WTC11 (cell line): ENCODE results near the gene PRUNE2. TPM values are rescaled to one million over a fixed set of nuclear protein-coding genes. Genes with fewer than 3 reads are reported as not detected.

ENCODE experiments used
- ATAC-seq: fragments of 200-7000 bp; cut with Tn5 transposase; 2 replicates; pipeline ENCODE4 v1.10.0; 2021; ENCODE audit warnings: mild to moderate bottlenecking, moderate library complexity
- CTCF ChIA-PET: fragments of 300-600 bp; sonication (Branson Sonifier 250); formaldehyde crosslinking; loops from one replicate; lab custom pipeline; 2021; ENCODE audit warnings: antibody characterized with exemption; lab: Charles Lee
- POLR2A ChIA-PET: fragments of 350-600 bp; sonication (Branson Sonifier 250); formaldehyde crosslinking; loops from one replicate; lab custom pipeline; 2021; ENCODE audit warnings: antibody characterized with exemption; lab: Charles Lee
- DNase-seq: peaks from one replicate; pipeline ENCODE4 v3.0.0; 2021; ENCODE audit warnings: low spot score
- H3K27ac Mint-ChIP-seq: 2 replicates; pipeline ENCODE4 v1.8.0; 2021; ENCODE audit warnings: mixed read lengths
- H3K27me3 Mint-ChIP-seq: 2 replicates; pipeline ENCODE4 v1.8.0; 2021; ENCODE audit warnings: low read depth, mild to moderate bottlenecking, moderate library complexity, mixed read lengths
- H3K36me3 Mint-ChIP-seq: 2 replicates; pipeline ENCODE4 v1.8.0; 2021; ENCODE audit warnings: mixed read lengths
- H3K4me1 Mint-ChIP-seq: 2 replicates; pipeline ENCODE4 v1.8.0; 2022; ENCODE audit warnings: mixed read lengths
- H3K4me3 Mint-ChIP-seq: 2 replicates; pipeline ENCODE4 v1.8.0; 2021; ENCODE audit warnings: mild to moderate bottlenecking, moderate library complexity, mixed read lengths
- H3K9me3 Mint-ChIP-seq: 2 replicates; pipeline ENCODE4 v1.8.0; 2021; ENCODE audit warnings: mixed read lengths
- CTCF ChIP-seq: fragments of 200-600 bp; IDR thresholded peaks from 2 replicates; pipeline ENCODE4 v1.8.0; 2022; ENCODE audit warnings: antibody characterized with exemption
- EMX1 ChIP-seq: fragments of 250-450 bp; sonication (Bioruptor Pico); IDR thresholded peaks from 2 replicates; pipeline ENCODE4 v1.8.0; 2021; ENCODE audit warnings: mild to moderate bottlenecking
- ERG ChIP-seq: fragments of 250-450 bp; sonication (Bioruptor Pico); IDR thresholded peaks from 2 replicates; pipeline ENCODE4 v1.8.0; 2021; ENCODE audit warnings: mild to moderate bottlenecking
- ESRRA ChIP-seq: sonication (generic); formaldehyde crosslinking; IDR thresholded peaks from 2 replicates; pipeline ENCODE4 v1.8.1; 2022; ENCODE audit warnings: mild to moderate bottlenecking, missing genetic modification reagents, borderline replicate concordance
- FOXP1 ChIP-seq: sonication (generic); formaldehyde crosslinking; IDR thresholded peaks from 2 replicates; pipeline ENCODE4 v1.8.0; 2022; ENCODE audit warnings: missing genetic modification reagents, mild to moderate bottlenecking, moderate library complexity, borderline replicate concordance
- HMGXB4 ChIP-seq: sonication (generic); formaldehyde crosslinking; IDR thresholded peaks from 2 replicates; pipeline ENCODE4 v1.8.1; 2023; ENCODE audit warnings: mild to moderate bottlenecking, moderate library complexity, missing genetic modification reagents
- JUN ChIP-seq: sonication (generic); formaldehyde crosslinking; IDR thresholded peaks from 2 replicates; pipeline ENCODE4 v1.8.0; 2023; ENCODE audit warnings: mild to moderate bottlenecking, missing genetic modification reagents
- PRDM15 ChIP-seq: sonication (generic); formaldehyde crosslinking; IDR thresholded peaks from 2 replicates; pipeline ENCODE4 v1.8.0; 2022; ENCODE audit warnings: missing genetic modification reagents
- STAT6 ChIP-seq: sonication (generic); formaldehyde crosslinking; conservative IDR thresholded peaks from 2 replicates; pipeline ENCODE4 v1.8.1; 2023; ENCODE audit warnings: mild to moderate bottlenecking, low read depth, missing genetic modification reagents, moderate library complexity
- TP53 ChIP-seq: sonication (generic); formaldehyde crosslinking; IDR thresholded peaks from 2 replicates; pipeline ENCODE4 v1.8.1; 2023; ENCODE audit warnings: mild to moderate bottlenecking, missing genetic modification reagents
- USF2 ChIP-seq: sonication (generic); formaldehyde crosslinking; IDR thresholded peaks from 2 replicates; pipeline ENCODE4 v1.8.1; 2023; ENCODE audit warnings: mild to moderate bottlenecking, missing genetic modification reagents, moderate library complexity
- ZBTB43 ChIP-seq: sonication (generic); formaldehyde crosslinking; IDR thresholded peaks from 2 replicates; pipeline ENCODE4 v1.8.1; 2023; ENCODE audit warnings: mild to moderate bottlenecking, missing genetic modification reagents
- ZSCAN18 ChIP-seq: fragments of 250-450 bp; sonication (Bioruptor Pico); IDR thresholded peaks from 2 replicates; pipeline ENCODE4 v2.1.2; 2022; ENCODE audit warnings: mild to moderate bottlenecking, moderate library complexity
- total RNA-seq: library from RNA; stranded (reverse); gene quantifications from 3 replicates; pipeline ENCODE4 v1.2.3, GENCODE V29; 2021

PRUNE2 gene
- total RNA-seq, 1 experiment from 2014 or later, result 13.1 TPM

GRCh38 chr9:76751001-76751400, 154.9 kb downstream of the PRUNE2 start:
- H3K27ac Mint-ChIP-seq, result no peak overlapping the region
- no peaks in the 10 kb centered on the region for H3K27me3 Mint-ChIP-seq
- ATAC-seq (no peak), DNase-seq (no peak)
- POLR2A ChIA-PET, result no interaction called here
- TF ChIP-seq ERG (CRISPR knock-in tag) (no peak), JUN (CRISPR knock-in tag) (no peak), ESRRA (no peak), TP53 (no peak), FOXP1 (CRISPR knock-in tag) (no peak), USF2 (CRISPR knock-in tag) (no peak), HMGXB4 (CRISPR knock-in tag) (no peak), ZBTB43 (CRISPR knock-in tag) (no peak), ZSCAN18 (CRISPR knock-in tag) (no peak), PRDM15 (CRISPR knock-in tag) (no peak), EMX1 (CRISPR knock-in tag) (no peak), CTCF (no peak), STAT6 (CRISPR knock-in tag) (no peak)
- H3K36me3 Mint-ChIP-seq, result no peaks in the 10 kb centered on the region
- CTCF ChIA-PET, result no interaction called here
- H3K4me3 Mint-ChIP-seq, result no peak overlapping the region
- no peaks in the 10 kb centered on the region for H3K9me3 Mint-ChIP-seq
- H3K4me1 Mint-ChIP-seq, result peaks cover 4% of the 10 kb centered on the region; the same call in 1 of the 2 replicates
